Neural progenitor cell (in vitro differentiated cells): ENCODE data around the gene POU2F2. TPM values are rescaled to one million over a fixed set of nuclear protein-coding genes. Genes with fewer than 3 reads are reported as not detected.
A peak's percentile ranks its signal among the peaks of the same experiment; 100 is the strongest.

Experiments
- DNase-seq: peaks from one replicate; pipeline ENCODE4 v3.0.0-alpha.2; 2016; ENCODE audit warnings: low spot score
- H2AFZ ChIP-seq: fragments of 200-600 bp; sonication (generic); replicated peaks from 2 replicates; pipeline ENCODE4 v1.6.1; 2016; ENCODE audit warnings: antibody characterized with exemption
- H3F3A ChIP-seq: fragments of 200-600 bp; sonication (generic); 2 replicates; pipeline ENCODE4 v1.6.1; 2016; ENCODE audit warnings: antibody characterized with exemption, low read depth
- H3K27ac ChIP-seq: fragments of 200-600 bp; sonication (generic); 2 replicates; pipeline ENCODE4 v1.5.1; 2016; ENCODE audit warnings: mild to moderate bottlenecking
- H3K27me3 ChIP-seq: fragments of 200-600 bp; sonication (generic); 2 replicates; pipeline ENCODE4 v1.6.1; 2016; ENCODE audit warnings: mild to moderate bottlenecking, moderate library complexity
- H3K36me3 ChIP-seq: fragments of 200-600 bp; sonication (generic); 2 replicates; pipeline ENCODE4 v1.5.1; 2016
- H3K4me1 ChIP-seq: fragments of 200-600 bp; sonication (generic); 2 replicates; pipeline ENCODE4 v1.6.1; 2016; ENCODE audit warnings: mixed run types
- H3K4me2 ChIP-seq: fragments of 200-600 bp; sonication (generic); 2 replicates; pipeline ENCODE4 v1.6.1; 2016
- H3K4me3 ChIP-seq: fragments of 200-600 bp; sonication (generic); 2 replicates; pipeline ENCODE4 v1.5.1; 2016
- H3K79me2 ChIP-seq: fragments of 200-600 bp; sonication (generic); 2 replicates; pipeline ENCODE4 v1.6.1; 2016; ENCODE audit warnings: low read depth
- H3K9ac ChIP-seq: fragments of 200-600 bp; sonication (generic); 2 replicates; pipeline ENCODE4 v1.6.1; 2016
- H3K9me3 ChIP-seq: fragments of 200-600 bp; sonication (generic); 2 replicates; pipeline ENCODE4 v1.5.1; 2016; ENCODE audit warnings: low read depth
- H4K20me1 ChIP-seq: fragments of 200-600 bp; sonication (generic); 2 replicates; pipeline ENCODE4 v1.6.1; 2016; ENCODE audit warnings: low read depth
- H3K27ac Mint-ChIP-seq: 3 replicates; pipeline ENCODE4 v1.8.0; 2021; ENCODE audit warnings: mixed read lengths
- H3K27me3 Mint-ChIP-seq: 2 replicates; pipeline ENCODE4 v1.8.0; 2022; ENCODE audit warnings: low read depth, mild to moderate bottlenecking, inconsistent platforms, moderate library complexity, mixed read lengths; ENCODE audit not compliant: insufficient read depth
- H3K36me3 Mint-ChIP-seq: 3 replicates; pipeline ENCODE4 v1.8.0; 2021; ENCODE audit warnings: mixed read lengths
- H3K4me1 Mint-ChIP-seq: 3 replicates; pipeline ENCODE4 v1.8.0; 2021; ENCODE audit warnings: mixed read lengths
- H3K4me3 Mint-ChIP-seq: 3 replicates; pipeline ENCODE4 v1.8.0; 2021; ENCODE audit warnings: mild to moderate bottlenecking, moderate library complexity, mixed read lengths
- H3K9me3 Mint-ChIP-seq: 3 replicates; pipeline ENCODE4 v1.8.0; 2020; ENCODE audit warnings: mixed read lengths
- EZH2 ChIP-seq: fragments of 200-600 bp; sonication (generic); IDR thresholded peaks from 2 replicates; pipeline ENCODE4 v1.6.1; 2017; ENCODE audit warnings: antibody characterized with exemption, mild to moderate bottlenecking, moderate library complexity
- EZH2phosphoT487 ChIP-seq: fragments of 200-600 bp; sonication (generic); IDR thresholded peaks from 2 replicates; pipeline ENCODE4 v1.6.1; 2017; ENCODE audit warnings: antibody characterized with exemption
- total RNA-seq: library from RNA; depleted of rRNA; stranded (reverse); fragments of >200 nt; gene quantifications from 2 replicates; pipeline ENCODE4 v1.2.3, GENCODE V29; 2015; ENCODE audit warnings: low replicate concordance
- TF ChIP-seq, protein P1 (sequence below): fragments of 200-600 bp; sonication (generic); IDR thresholded peaks from 2 replicates; pipeline ENCODE4 v1.5.1; 2017; ENCODE audit warnings: antibody characterized with exemption, mild to moderate bottlenecking

POU2F2 gene
- total RNA-seq, 1 donor from 2014 or later: 0.69 TPM

DNA sequence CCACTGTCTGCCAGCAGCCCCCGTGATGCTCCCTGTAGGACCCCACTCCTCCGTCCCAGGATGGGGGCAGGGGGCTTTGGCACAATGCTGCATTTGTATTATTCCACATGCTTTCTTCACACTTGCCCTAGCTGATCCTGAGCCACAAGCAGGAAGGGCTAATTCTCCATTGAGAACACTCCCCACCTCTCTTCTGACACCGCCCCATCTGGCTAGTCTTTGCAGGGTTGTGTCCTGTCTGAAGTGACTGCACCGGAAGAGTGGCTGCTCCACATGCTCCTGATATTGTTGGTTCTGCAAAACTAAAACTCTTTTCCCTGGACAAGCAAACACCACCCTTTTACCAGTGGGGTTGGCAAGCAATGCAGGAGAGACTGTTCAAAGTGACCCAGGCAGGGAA lies 38.3 kb downstream of the POU2F2 start:
- Mint-ChIP-seq H3K27me3 (peaks cover 11% of the 10 kb centered on the region), H3K9me3 (no peaks in the 10 kb centered on the region), H3K4me3 (no peak overlapping the region), H3K36me3 (no peaks in the 10 kb centered on the region), H3K4me1 (peaks cover 16% of the 10 kb centered on the region), H3K27ac (no peak overlapping the region)
- no peaks in the 10 kb centered on the region for H3K36me3 ChIP-seq
- peaks cover 18% of the 10 kb centered on the region for H3K4me1 ChIP-seq
- no peaks in the 10 kb centered on the region for H3K79me2 ChIP-seq
- H3K9ac ChIP-seq: no peak overlapping the region
- DNase-seq: no peak
- H2AFZ ChIP-seq: no peak overlapping the region
- H3K4me3 ChIP-seq: no peak overlapping the region
- H3K4me2 ChIP-seq: no peak overlapping the region
- no peak overlapping the region for H3K27ac ChIP-seq
- peaks cover 4% of the 10 kb centered on the region for H3K27me3 ChIP-seq
- no peaks in the 10 kb centered on the region for H4K20me1 ChIP-seq
- no peaks in the 10 kb centered on the region for H3K9me3 ChIP-seq
- TF ChIP-seq, protein P1, sequence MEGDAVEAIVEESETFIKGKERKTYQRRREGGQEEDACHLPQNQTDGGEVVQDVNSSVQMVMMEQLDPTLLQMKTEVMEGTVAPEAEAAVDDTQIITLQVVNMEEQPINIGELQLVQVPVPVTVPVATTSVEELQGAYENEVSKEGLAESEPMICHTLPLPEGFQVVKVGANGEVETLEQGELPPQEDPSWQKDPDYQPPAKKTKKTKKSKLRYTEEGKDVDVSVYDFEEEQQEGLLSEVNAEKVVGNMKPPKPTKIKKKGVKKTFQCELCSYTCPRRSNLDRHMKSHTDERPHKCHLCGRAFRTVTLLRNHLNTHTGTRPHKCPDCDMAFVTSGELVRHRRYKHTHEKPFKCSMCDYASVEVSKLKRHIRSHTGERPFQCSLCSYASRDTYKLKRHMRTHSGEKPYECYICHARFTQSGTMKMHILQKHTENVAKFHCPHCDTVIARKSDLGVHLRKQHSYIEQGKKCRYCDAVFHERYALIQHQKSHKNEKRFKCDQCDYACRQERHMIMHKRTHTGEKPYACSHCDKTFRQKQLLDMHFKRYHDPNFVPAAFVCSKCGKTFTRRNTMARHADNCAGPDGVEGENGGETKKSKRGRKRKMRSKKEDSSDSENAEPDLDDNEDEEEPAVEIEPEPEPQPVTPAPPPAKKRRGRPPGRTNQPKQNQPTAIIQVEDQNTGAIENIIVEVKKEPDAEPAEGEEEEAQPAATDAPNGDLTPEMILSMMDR: no peak
- TF ChIP-seq EZH2 (no peak), EZH2phosphoT487 (no peak)
- H3F3A ChIP-seq: peaks cover 11% of the 10 kb centered on the region

DNA sequence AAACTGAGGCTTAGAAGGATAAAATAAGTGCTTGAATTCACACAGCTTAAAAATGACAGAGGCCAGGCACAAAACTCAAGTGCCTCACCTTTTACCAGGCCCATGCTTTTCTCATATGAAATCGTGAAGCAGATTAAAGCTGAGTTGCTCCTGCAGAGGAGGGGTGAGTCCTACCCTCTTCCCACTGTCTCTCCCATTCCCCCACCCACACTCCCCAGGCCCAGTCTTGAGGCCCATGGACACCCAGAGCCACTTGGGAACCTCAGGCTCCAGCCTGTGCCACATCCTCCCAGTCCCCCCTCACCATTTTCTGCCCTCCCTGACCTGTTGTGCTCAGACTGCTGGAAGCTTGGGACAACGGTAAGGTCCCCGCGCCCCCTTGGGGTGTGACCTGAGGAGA lies 38.7 kb downstream of the POU2F2 start:
- no peak overlapping the region for H3K4me2 ChIP-seq
- peaks cover 11% of the 10 kb centered on the region for H3F3A ChIP-seq
- H2AFZ ChIP-seq: no peak overlapping the region
- H3K27ac Mint-ChIP-seq: no peak overlapping the region
- no peak overlapping the region for H3K4me3 Mint-ChIP-seq
- TF ChIP-seq EZH2phosphoT487 (no peak), EZH2 (no peak)
- TF ChIP-seq, protein P1: no peak
- no peak for DNase-seq
- H3K27ac ChIP-seq: no peak overlapping the region
- peaks cover 4% of the 10 kb centered on the region for H3K27me3 ChIP-seq
- peaks cover 16% of the 10 kb centered on the region for H3K4me1 Mint-ChIP-seq
- H3K79me2 ChIP-seq: no peaks in the 10 kb centered on the region
- H3K9me3 Mint-ChIP-seq: no peaks in the 10 kb centered on the region
- H4K20me1 ChIP-seq: no peaks in the 10 kb centered on the region
- H3K9me3 ChIP-seq: no peaks in the 10 kb centered on the region
- no peak overlapping the region for H3K9ac ChIP-seq
- no peaks in the 10 kb centered on the region for H3K36me3 Mint-ChIP-seq
- H3K27me3 Mint-ChIP-seq: peaks cover 11% of the 10 kb centered on the region
- no peak overlapping the region for H3K4me3 ChIP-seq
- H3K36me3 ChIP-seq: no peaks in the 10 kb centered on the region
- H3K4me1 ChIP-seq: peaks cover 19% of the 10 kb centered on the region

DNA sequence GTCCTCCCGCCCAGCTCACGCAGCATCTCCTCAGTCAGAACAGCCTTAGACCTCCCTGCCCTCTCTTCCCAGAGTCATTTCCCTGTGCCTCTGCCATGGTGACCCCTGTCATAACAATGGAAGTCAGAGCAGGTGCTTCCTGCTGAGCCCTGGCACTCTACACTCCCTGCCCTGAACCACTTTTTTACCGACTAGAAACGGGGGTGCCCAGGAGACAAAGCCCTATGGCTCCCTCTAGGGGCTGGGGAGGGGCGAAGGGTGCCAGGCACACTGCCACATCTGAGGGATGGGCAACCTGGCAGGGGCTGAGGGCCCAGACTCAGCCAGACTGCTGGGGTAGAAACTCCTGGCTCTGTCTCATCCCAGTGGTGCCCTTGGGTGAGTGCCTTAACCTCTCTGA lies 39.9 kb downstream of the POU2F2 start:
- H3K27ac ChIP-seq: no peak overlapping the region
- no peaks in the 10 kb centered on the region for H3K9me3 ChIP-seq
- peak overlapping the region; percentile 57 for H3K27ac Mint-ChIP-seq
- no peaks in the 10 kb centered on the region for H3K36me3 Mint-ChIP-seq
- TF ChIP-seq, protein P1: peak; percentile 51
- TF ChIP-seq EZH2phosphoT487: no peak
- H3K9ac ChIP-seq: no peak overlapping the region
- H3K4me1 Mint-ChIP-seq: peaks cover 18% of the 10 kb centered on the region
- H3F3A ChIP-seq: peaks cover 11% of the 10 kb centered on the region
- H3K4me3 Mint-ChIP-seq: no peak overlapping the region
- H3K27me3 Mint-ChIP-seq: peaks cover 13% of the 10 kb centered on the region
- no peaks in the 10 kb centered on the region for H4K20me1 ChIP-seq
- H3K4me2 ChIP-seq: no peak overlapping the region
- H2AFZ ChIP-seq: no peak overlapping the region
- no peaks in the 10 kb centered on the region for H3K36me3 ChIP-seq
- H3K4me1 ChIP-seq: peaks cover 19% of the 10 kb centered on the region
- no peak overlapping the region for H3K4me3 ChIP-seq
- H3K9me3 Mint-ChIP-seq: no peaks in the 10 kb centered on the region
- peaks cover 4% of the 10 kb centered on the region for H3K27me3 ChIP-seq
- no peaks in the 10 kb centered on the region for H3K79me2 ChIP-seq
- no peak for DNase-seq
